BJ (cell line): Measurements from ENCODE around the gene ANAPC2. TPM values are rescaled to one million over a fixed set of nuclear protein-coding genes. Genes with fewer than 3 reads are reported as not detected.

ENCODE experiments used
- CTCF ChIA-PET: fragments of 350-600 bp; formaldehyde crosslinking; extraction: SDS; loops from one replicate; lab custom pipeline; 2021; ENCODE audit warnings: antibody characterized with exemption, inconsistent platforms; lab: Yijun Ruan, JAX
- POLR2A ChIA-PET: fragments of 300-600 bp; sonication (Branson Sonifier 250); formaldehyde crosslinking; extraction: SDS; loops from one replicate; lab custom pipeline; 2021; ENCODE audit warnings: antibody characterized with exemption; lab: Charles Lee
- DNase-seq: peaks from one replicate; pipeline ENCODE4 v3.0.0-alpha.2; 2011; ENCODE audit warnings: low read depth
- H3K27me3 ChIP-seq: 2 replicates; pipeline ENCODE4 v1.6.0; 2011; ENCODE audit warnings: low read length; ENCODE audit not compliant: control insufficient read depth, insufficient read depth
- H3K36me3 ChIP-seq: 2 replicates; pipeline ENCODE4 v1.5.1; 2011; ENCODE audit warnings: low read length; ENCODE audit not compliant: control insufficient read depth, insufficient read depth
- H3K4me3 ChIP-seq: 2 replicates; pipeline ENCODE4 v1.5.1; 2011; ENCODE audit warnings: low read depth, mild to moderate bottlenecking, control low read depth, low read length
- CTCF ChIP-seq: IDR thresholded peaks from 2 replicates; pipeline ENCODE4 v1.5.1; 2011; ENCODE audit warnings: low read depth, mild to moderate bottlenecking, control low read depth, inconsistent platforms, low read length, moderate library complexity; ENCODE audit not compliant: insufficient read depth
- polyA plus RNA-seq: library from polyadenylated mRNA; depleted of rRNA; stranded (reverse); fragments of >200 nt; gene quantifications from 2 replicates; pipeline ENCODE4 v1.2.3, GENCODE V29; 2011

Gene ANAPC2
- polyA plus RNA-seq, 1 experiment: 25.5 TPM

- Histone ChIP-seq H3K36me3 (no peaks in the 10 kb centered on the region), H3K4me3 (no peak overlapping the region), H3K27me3 (0 out of 2 replicates have a peak, but pooled peaks cover 3% of the 10 kb centered on the region)
- TF ChIP-seq CTCF: no peak
- POLR2A ChIA-PET: no interaction called here
- no peak for DNase-seq
- CTCF ChIA-PET: interaction anchor here (0.9 kb wide), 1 partner anchor 10 kb away, joined by 3 read pairs; no protein-coding TSS in a partner anchor
Observed at GRCh38 chr9:137146527-137146918, 41.8 kb downstream of the ANAPC2 start.

- TF ChIP-seq CTCF: no peak
- no peak for DNase-seq
- no peaks in the 10 kb centered on the region for H3K36me3 ChIP-seq
- no peak overlapping the region for H3K4me3 ChIP-seq
- CTCF ChIA-PET: interaction anchor here (0.9 kb wide), 1 partner anchor 10 kb away, joined by 3 read pairs; no protein-coding TSS in a partner anchor
- POLR2A ChIA-PET: no interaction called here
- H3K27me3 ChIP-seq: peaks cover 6% of the 10 kb centered on the region
Observed at GRCh38 chr9:137145731-137146526, 42.4 kb downstream of the ANAPC2 start.

DNA sequence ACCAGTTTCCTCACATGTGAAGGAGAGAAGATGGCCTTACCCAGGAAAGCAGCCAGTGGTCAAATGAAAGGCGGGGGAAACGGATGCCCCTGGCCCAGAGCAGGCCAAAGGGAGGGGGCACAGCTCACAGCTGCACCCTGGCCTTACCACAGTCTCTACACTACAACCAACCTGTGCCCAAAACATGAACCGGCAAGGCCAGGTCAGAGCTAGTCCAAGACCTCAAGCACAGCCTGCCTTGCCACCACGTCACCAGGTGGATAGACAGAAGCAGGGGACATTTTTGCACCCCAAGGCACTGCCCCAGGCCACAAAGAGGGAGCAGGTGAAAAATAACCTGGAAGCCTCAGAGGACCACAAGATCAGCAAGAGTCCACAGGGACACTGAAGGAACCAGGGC lies 44.9 kb downstream of the ANAPC2 start:
- H3K36me3 ChIP-seq: no peaks in the 10 kb centered on the region
- TF ChIP-seq CTCF: no peak
- no peak overlapping the region for H3K4me3 ChIP-seq
- POLR2A ChIA-PET: no interaction called here
- no peak for DNase-seq
- peaks cover 18% of the 10 kb centered on the region for H3K27me3 ChIP-seq
- CTCF ChIA-PET: no interaction called here

- peaks cover 26% of the 10 kb centered on the region for H3K27me3 ChIP-seq
- no peak for DNase-seq
- H3K36me3 ChIP-seq: no peaks in the 10 kb centered on the region
- CTCF ChIA-PET: interaction anchor here (2.1 kb wide), 1 partner anchor 23 kb away, joined by 5 read pairs; no protein-coding TSS in a partner anchor
- TF ChIP-seq CTCF: no peak
- no peak overlapping the region for H3K4me3 ChIP-seq
- POLR2A ChIA-PET: no interaction called here
Observed at GRCh38 chr9:137141976-137142936, 46.1 kb downstream of the ANAPC2 start.
